GM19468 (cell line): ENCODE results near the gene NADSYN1.

Experiments
- ATAC-seq: cut with Tn5 transposase; IDR thresholded peaks from one replicate; pipeline ENCODE4 v1.9.1; 2021; ENCODE audit warnings: mild to moderate bottlenecking, moderate library complexity, moderate number of reproducible peaks; ENCODE audit not compliant: unreplicated experiment; ENCODE audit errors: extremely low read depth

NADSYN1 gene

DNA sequence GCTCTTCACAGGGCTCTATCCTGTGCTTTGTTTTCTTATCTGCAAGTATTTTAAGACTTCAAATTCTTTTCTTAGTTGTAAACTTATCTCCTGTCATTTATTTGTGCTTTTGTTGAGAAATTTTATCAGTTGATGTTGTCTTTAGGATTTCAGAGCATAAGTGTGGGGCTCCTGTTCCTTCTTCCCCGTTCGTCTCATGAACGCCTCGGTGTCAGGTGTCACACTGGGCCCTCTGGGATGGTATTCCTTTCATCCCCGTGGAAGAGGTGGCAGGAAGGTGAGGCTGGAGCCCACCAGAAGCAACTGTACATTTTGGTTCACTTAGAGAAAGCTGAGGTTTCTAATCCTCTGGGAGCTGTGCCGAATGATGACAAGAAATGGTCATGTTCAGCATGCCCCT lies 17.9 kb downstream of the NADSYN1 start:
- ATAC-seq, result no peak

- ATAC-seq, result no peak
These were observed 19.4 kb downstream of the NADSYN1 start for GRCh38 chr11:71472357-71472885.

DNA sequence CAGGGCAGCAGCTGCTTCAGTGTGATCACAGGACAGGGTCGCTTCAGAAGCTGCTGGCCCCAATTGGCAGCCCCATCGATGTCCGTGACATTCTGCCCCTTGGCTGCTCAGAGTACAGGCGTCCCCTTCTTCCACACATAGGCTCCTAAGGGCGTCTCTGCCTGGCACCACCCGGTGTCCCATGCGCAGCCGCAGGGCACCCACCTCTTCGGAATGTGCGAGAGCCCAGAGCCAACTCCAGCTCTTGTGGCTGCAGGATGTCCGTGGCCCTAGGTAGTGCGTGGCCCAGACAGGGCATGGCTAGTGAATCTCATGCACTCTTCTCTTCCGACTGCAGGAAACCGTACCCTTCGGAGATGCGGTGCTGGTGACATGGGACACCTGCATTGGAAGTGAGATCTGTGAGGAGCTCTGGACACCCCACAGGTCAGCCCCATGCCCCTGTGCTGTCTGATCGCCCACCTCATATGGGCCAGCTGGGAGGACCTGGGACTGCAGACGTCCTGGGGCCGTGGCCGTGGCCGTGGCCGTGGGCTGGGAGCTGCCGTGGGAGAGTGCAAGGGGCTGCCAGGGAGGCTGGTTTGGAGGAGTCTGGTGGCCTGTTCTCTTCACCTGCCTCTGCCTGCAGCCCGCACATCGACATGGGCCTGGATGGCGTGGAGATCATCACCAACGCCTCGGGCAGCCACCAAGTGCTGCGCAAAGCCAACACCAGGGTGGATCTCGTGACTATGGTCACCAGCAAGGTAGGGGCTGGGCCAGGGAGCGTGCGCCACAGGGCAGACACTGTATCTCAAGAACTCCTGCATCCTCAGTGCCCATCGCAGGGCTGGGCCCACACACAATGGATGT lies 20.2 kb downstream of the NADSYN1 start:
- ATAC-seq, result no peak

DNA sequence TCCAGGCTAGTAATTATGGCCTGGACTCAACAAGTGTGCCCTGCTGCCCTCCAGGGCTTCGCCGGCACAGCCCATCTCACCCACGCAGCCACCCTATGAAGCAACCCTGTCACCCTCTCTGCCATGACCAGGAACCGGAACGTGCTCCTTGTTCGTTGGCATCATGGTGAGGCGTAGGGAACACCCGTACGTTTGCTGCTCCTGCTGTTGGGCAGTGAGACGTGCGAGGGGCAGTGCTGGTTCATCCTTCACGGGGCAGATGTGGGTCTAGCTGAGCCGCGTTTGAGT lies 20.7 kb downstream of the NADSYN1 start:
- no peak for ATAC-seq

DNA sequence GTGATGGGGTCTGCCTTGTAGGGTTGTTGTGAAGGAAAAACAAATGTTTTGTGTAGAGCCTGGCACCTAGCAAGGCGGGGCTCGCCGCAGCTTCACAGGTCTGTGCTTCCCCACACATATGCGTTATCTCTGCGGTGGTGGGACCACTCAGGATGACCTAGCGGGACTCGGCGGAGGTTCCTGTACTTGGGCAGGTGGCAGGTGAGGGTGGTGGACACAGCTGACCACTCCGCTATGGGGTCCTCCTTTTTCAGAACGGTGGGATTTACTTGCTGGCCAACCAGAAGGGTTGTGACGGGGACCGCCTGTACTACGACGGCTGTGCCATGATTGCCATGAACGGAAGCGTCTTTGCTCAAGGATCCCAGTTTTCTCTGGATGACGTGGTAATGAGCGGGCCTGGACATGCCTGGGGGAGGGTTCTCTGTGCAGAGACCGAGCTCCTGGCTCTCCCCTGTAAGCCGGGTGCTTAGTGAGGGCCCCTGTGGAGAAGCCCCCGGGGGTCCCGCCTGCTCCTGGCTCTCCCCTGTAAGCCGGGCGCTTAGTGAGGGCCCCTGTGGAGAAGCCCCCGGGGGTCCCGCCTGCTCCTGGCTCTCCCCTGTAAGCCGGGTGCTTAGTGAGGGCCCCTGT lies 21.3 kb downstream of the NADSYN1 start:
- ATAC-seq, result no peak

GRCh38 chr11:71474771-71475483 lies 21.9 kb downstream of the NADSYN1 start:
- ATAC-seq, result no peak

DNA sequence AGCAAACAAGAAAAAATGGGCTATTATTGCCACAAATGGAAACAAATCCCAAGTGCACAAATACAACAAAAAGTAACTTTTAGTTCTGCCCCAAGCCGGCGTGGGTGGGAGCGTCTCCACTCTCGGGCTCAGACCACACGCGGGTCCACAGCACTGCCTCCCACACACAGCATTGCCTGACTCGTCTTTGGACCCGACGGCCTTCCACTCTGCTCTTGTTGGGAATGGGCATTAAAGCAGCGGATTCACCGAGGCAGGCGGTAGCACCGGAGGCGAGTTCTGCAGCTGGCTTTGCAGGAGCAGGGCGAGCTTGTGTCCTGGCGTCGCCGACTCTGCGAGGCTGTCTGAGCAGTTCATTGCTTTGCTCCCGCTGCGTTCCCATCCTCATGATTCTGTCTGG lies 23.0 kb downstream of the NADSYN1 start:
- no peak for ATAC-seq

- ATAC-seq, result no peak
These were observed 24.1 kb downstream of the NADSYN1 start for GRCh38 chr11:71476926-71477640.

DNA sequence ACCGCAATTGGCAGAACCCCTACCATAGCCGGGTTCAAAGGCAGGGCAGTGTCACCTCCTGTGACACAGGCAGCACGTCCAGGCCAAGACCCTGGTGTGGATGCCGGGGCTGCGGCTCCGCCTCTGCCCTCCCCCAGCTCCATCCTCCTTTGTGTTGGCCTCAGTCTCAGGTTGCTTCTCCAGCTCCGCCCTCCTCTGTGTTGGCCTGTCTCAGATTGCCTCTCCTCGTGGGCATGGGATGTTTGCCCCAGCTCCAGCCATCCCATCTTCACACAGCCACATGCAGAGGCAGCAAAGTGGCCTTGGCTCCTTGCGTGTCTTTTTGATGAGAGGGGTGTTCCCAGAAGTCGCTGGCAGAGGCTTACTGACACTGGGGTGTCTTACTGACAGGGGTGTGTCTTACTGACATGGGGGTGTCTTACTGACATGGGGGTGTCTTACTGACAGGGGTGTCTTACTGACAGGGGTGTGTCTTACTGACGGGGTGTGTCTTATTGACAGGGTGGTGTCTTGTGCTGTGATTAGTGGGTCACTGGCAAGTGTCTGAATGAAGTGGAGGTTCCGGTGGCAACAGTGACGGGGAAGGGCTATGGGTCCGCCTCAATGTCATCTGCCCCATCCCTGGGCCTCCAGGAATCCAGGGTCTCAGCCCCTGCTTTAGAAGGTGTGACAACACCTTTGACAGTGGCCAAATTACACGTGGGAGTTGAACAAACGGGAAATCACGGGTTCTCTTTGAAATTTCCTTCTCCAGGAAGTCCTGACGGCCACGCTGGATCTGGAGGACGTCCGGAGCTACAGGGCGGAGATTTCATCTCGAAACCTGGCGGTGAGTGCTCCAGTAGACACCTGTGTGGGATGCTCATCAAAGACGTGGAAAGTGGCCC lies 24.9 kb downstream of the NADSYN1 start:
- no peak for ATAC-seq

GRCh38 chr11:71478528-71478840 lies 25.5 kb downstream of the NADSYN1 start:
- no peak for ATAC-seq

GRCh38 chr11:71481101-71481960 lies 28.3 kb downstream of the NADSYN1 start:
- ATAC-seq, result no peak

GRCh38 chr11:71482216-71482615 lies 29.2 kb downstream of the NADSYN1 start:
- no peak for ATAC-seq

GRCh38 chr11:71482746-71483364 lies 29.9 kb downstream of the NADSYN1 start:
- no peak for ATAC-seq

- ATAC-seq, result no peak
These were observed 30.7 kb downstream of the NADSYN1 start for GRCh38 chr11:71483692-71484091.

- no peak for ATAC-seq
These were observed 31.5 kb downstream of the NADSYN1 start for GRCh38 chr11:71484248-71485062.

GRCh38 chr11:71485063-71485399 lies 32.0 kb downstream of the NADSYN1 start:
- no peak for ATAC-seq

GRCh38 chr11:71485466-71485865 lies 32.5 kb downstream of the NADSYN1 start:
- ATAC-seq, result no peak

DNA sequence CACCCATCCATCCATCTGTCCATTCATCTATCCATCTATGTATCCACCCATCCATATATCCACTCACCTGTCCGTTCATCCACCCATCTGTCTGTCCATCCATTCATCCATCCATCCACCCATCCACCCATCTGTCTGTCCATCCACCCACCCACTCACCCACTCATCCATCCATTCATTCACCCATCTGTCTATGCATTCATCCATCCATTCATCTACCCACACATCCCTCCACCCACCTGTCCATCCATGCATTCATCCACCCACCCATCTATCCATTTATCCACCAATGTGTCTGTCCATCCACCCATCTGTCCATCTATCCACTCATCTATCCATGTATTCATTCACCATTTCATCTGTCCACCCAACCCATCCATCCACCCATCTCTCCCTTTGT lies 33.3 kb downstream of the NADSYN1 start:
- no peak for ATAC-seq
